Esophagus muscularis mucosa (tissue), 4 donors: Measurements from ENCODE around the gene DEGS2. TPM values are rescaled to one million over a fixed set of nuclear protein-coding genes. Genes with fewer than 3 reads are reported as not detected.
"Not testable (repeated sequence)": the region's sequence is repeated elsewhere in the genome, so short reads cannot be mapped to it uniquely, and the experiment has no call there.

Source experiments
- DNase-seq: peaks from one replicate; pipeline ENCODE4 v3.0.0-alpha.2; 2017; ENCODE audit errors: extremely low spot score
- H3K27ac ChIP-seq, 4 donors: fragments of 200-600 bp; sonication (generic); replicated peaks in 1 of 4; 1 replicate in 3 of 4; 2 replicates in 1 of 4; pipeline ENCODE4 v1.5.1; 2016 to 2019; ENCODE audit warnings: mild to moderate bottlenecking in 1 of 4
- H3K27me3 ChIP-seq, 4 donors: fragments of 200-600 bp; sonication (generic); one replicate each; pipeline versions ENCODE4 v1.5.1 to v1.6.0; 2016 to 2019
- H3K36me3 ChIP-seq, 4 donors: fragments of 200-600 bp; sonication (generic); one replicate each; pipeline ENCODE4 v1.5.1; 2016 to 2019
- H3K4me1 ChIP-seq, 4 donors: fragments of 200-600 bp; sonication (generic); one replicate each; pipeline ENCODE4 v1.5.1; 2016 to 2019
- H3K4me3 ChIP-seq, 4 donors: fragments of 200-600 bp; sonication (generic); 1 replicate in 2 of 4; 2 replicates in 2 of 4; pipeline ENCODE4 v1.5.1; 2016 to 2019; ENCODE audit warnings: mild to moderate bottlenecking in 4 of 4, moderate library complexity in 1 of 4
- H3K9me3 ChIP-seq, 4 donors: fragments of 200-600 bp; sonication (generic); 1 replicate in 3 of 4; 2 replicates in 1 of 4; pipeline ENCODE4 v1.5.1; 2016 to 2019
- CTCF ChIP-seq, 3 experiments: fragments of 200-600 bp in 2 of 3; fragments of 450-650 bp in 1 of 3; sonication (generic) in 2 of 3; IDR thresholded peaks; one replicate each; pipeline ENCODE4 v1.5.1; 2017 to 2019; ENCODE audit warnings: antibody characterized with exemption in 3 of 3, mild to moderate bottlenecking in 2 of 3, moderate library complexity in 1 of 3
- EP300 ChIP-seq: sonication (generic); formaldehyde crosslinking; IDR thresholded peaks from one replicate; pipeline ENCODE4 v1.6.1; 2017; ENCODE audit warnings: antibody characterized with exemption
- POLR2A ChIP-seq: fragments of 450-650 bp; IDR thresholded peaks from one replicate; pipeline ENCODE4 v1.6.1; 2017; ENCODE audit warnings: antibody characterized with exemption, moderate library complexity, mild to moderate bottlenecking, low read depth
- POLR2AphosphoS5 ChIP-seq, 2 donors: sonication (generic); formaldehyde crosslinking; IDR thresholded peaks; one replicate each; pipeline ENCODE4 v1.6.1; 2017; ENCODE audit warnings: antibody characterized with exemption in 2 of 2
- WGBS: methylation state at CpG from one replicate; pipeline ENCODE4 v1.1.5; 2018; 5-methylcytosine and 5-hydroxymethylcytosine counted together
- intact Hi-C: fragments of 100-400 bp; cut with DNase I; formaldehyde crosslinking; loops from one replicate; pipeline ENCODE4 v1.15.1; 2023
- total RNA-seq, 4 donors: library from RNA; depleted of rRNA; stranded (reverse); fragments of >200 nt; gene quantifications; one replicate each; pipeline versions ENCODE4 v1.1.0 to v1.2.1, GENCODE V29; 2016

Gene DEGS2
- total RNA-seq, 4 donors from 2014 or later, result 0.06 to 0.33 (median 0.11) TPM; not detected in 1

GRCh38 chr14:100188392-100189030, 29.1 kb upstream of the DEGS2 start:
- Histone ChIP-seq H3K27me3 (no peaks in the 10 kb centered on the region), H3K4me1 (peaks cover 14 to 19% (median 18%) of the 10 kb centered on the region in 4 donors), H3K4me3 (no peak overlapping the region), H3K9me3 (no peaks in the 10 kb centered on the region), H3K27ac (no peak overlapping the region), H3K36me3 (no peaks in the 10 kb centered on the region)
- 91% methylated on average over 12 of the region's 12 CpGs for WGBS
- TF ChIP-seq EP300 (no peak), POLR2AphosphoS5 (IDR thresholded peaks at IDR 0.05) (no peak)
- DNase-seq, result no peak
- intact Hi-C loops, result loop anchor here (2.0 kb wide), 1 partner anchor 206 kb away; no protein-coding TSS in a partner anchor

GRCh38 chr14:100187247-100187833, 27.9 kb upstream of the DEGS2 start:
- 89% methylated on average over 12 of the region's 12 CpGs for WGBS
- H3K9me3 ChIP-seq, result no peaks in the 10 kb centered on the region
- peaks cover 8 to 10% (median 9%) of the 10 kb centered on the region in 4 donors for H3K4me1 ChIP-seq
- H3K27me3 ChIP-seq, result no peaks in the 10 kb centered on the region
- H3K36me3 ChIP-seq, result no peaks in the 10 kb centered on the region
- TF ChIP-seq POLR2AphosphoS5 (IDR thresholded peaks at IDR 0.05), result no peak
- no peak for TF ChIP-seq POLR2A
- TF ChIP-seq CTCF (IDR thresholded peaks at IDR 0.05), result no peak
- TF ChIP-seq EP300, result no peak
- no peak overlapping the region for H3K4me3 ChIP-seq
- intact Hi-C loops, result no loop called here
- H3K27ac ChIP-seq, result no peak overlapping the region
- no peak for DNase-seq

- H3K4me1 ChIP-seq, DNase-seq, H3K9me3 ChIP-seq, H3K27me3 ChIP-seq, H3K36me3 ChIP-seq, H3K27ac ChIP-seq, intact Hi-C loops, H3K4me3 ChIP-seq: not testable (repeated sequence)
- WGBS, result 80% methylated on average over 4 of the region's 4 CpGs
Observed at GRCh38 chr14:100181876-100182551, 22.6 kb upstream of the DEGS2 start.

- intact Hi-C loops, H3K4me3 ChIP-seq, H3K27ac ChIP-seq, H3K27me3 ChIP-seq, H3K4me1 ChIP-seq, DNase-seq, H3K36me3 ChIP-seq, H3K9me3 ChIP-seq: not testable (repeated sequence)
- WGBS, result 92% methylated on average over 19 of the region's 30 CpGs
Observed at GRCh38 chr14:100180671-100181070, 21.2 kb upstream of the DEGS2 start.

GRCh38 chr14:100178691-100179090, 19.2 kb upstream of the DEGS2 start:
- intact Hi-C loops, result no loop called here
- Histone ChIP-seq H3K4me1 (no peaks in the 10 kb centered on the region), H3K36me3 (no peaks in the 10 kb centered on the region), H3K27me3 (peaks cover 0 to 14% (median 1%) of the 10 kb centered on the region in 4 donors), H3K4me3 (no peak overlapping the region), H3K27ac (no peak overlapping the region), H3K9me3 (no peaks in the 10 kb centered on the region)
- 97% methylated on average over 6 of the region's 7 CpGs for WGBS
- TF ChIP-seq POLR2AphosphoS5 (IDR thresholded peaks at IDR 0.05), result no peak
- TF ChIP-seq EP300, result no peak
- TF ChIP-seq POLR2A, result no peak
- TF ChIP-seq CTCF (IDR thresholded peaks at IDR 0.05), result no peak
- DNase-seq, result no peak

GRCh38 chr14:100176811-100177327, 17.4 kb upstream of the DEGS2 start:
- no peak for DNase-seq
- Histone ChIP-seq H3K36me3 (no peaks in the 10 kb centered on the region), H3K27ac (no peak overlapping the region), H3K27me3 (peaks cover 0 to 20% (median 1%) of the 10 kb centered on the region in 4 donors), H3K9me3 (no peaks in the 10 kb centered on the region), H3K4me1 (no peaks in the 10 kb centered on the region), H3K4me3 (no peak overlapping the region)
- 93% methylated on average over 14 of the region's 14 CpGs for WGBS
- intact Hi-C loops, result no loop called here
- TF ChIP-seq POLR2AphosphoS5 (IDR thresholded peaks at IDR 0.05) (no peak), EP300 (no peak), CTCF (IDR thresholded peaks at IDR 0.05) (no peak), POLR2A (no peak)
